ENCODE data around the gene TNIP1.
A peak's percentile ranks its signal among the peaks of the same experiment; 100 is the strongest.

TNIP1 gene

GRCh38 chr5:151001436-151001835, 79.4 kb downstream of the TNIP1 start:
- no peak for DNase-seq (ENCODE audit: low read depth)

- DNase-seq (ENCODE audit: low read depth) = peak; percentile 44
Observed at GRCh38 chr5:150999704-151000442, 81.0 kb downstream of the TNIP1 start.

GRCh38 chr5:150993826-150994412, 86.9 kb downstream of the TNIP1 start:
- DNase-seq (ENCODE audit: low read depth) = no peak

GRCh38 chr5:150993422-150993821, 87.4 kb downstream of the TNIP1 start:
- no peak for DNase-seq (ENCODE audit: low read depth)

GRCh38 chr5:150992705-150993104, 88.1 kb downstream of the TNIP1 start:
- DNase-seq (ENCODE audit: low read depth) = no peak

DNA sequence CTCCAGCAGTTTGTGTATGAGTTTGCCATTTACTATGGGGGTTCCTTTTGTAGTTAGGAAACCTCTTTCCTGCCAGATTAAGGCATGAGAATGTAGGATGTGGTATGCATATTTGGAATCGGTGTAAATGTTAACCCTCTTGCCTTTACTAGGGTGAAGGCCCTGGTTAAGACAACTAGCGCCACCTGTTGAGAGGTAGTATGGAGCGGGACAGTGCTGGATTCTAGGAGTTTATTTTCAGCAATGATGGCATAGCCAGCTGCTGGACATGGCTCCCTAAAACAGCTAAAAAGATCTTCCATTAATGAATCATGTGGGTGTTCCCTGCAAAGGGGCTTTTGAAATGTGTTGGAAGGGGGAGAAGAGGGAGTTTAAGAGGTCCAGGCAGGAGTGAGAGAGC, 91.1 kb downstream of the TNIP1 start:
- DNase-seq (ENCODE audit: low read depth) = no peak

- DNase-seq (ENCODE audit: low read depth) = no peak
Observed at GRCh38 chr5:150987746-150988145, 93.1 kb downstream of the TNIP1 start.
